Muscle of back (tissue), 13 donors: ENCODE measurements around the gene TGM4. TPM values are rescaled to one million over a fixed set of nuclear protein-coding genes. Genes with fewer than 3 reads are reported as not detected.
"Not testable (repeated sequence)": the region's sequence is repeated elsewhere in the genome, so short reads cannot be mapped to it uniquely, and the experiment has no call there.

Experiments
- DNase-seq, 3 donors: peaks; one replicate each; pipeline versions ENCODE4 v3.0.0 to v3.0.0-alpha.2; 2013
- long read RNA-seq, 9 donors: transcript quantifications; one replicate each; lab custom pipeline, GENCODE V29; 2026
- polyA plus RNA-seq, 10 donors: library from polyadenylated mRNA; unstranded; fragments of 120-200 nt; gene quantifications; one replicate each; pipeline ENCODE4 v1.2.1, GENCODE V29; 2013; ENCODE audit not compliant: insufficient read length in 10 of 10

Gene TGM4
- polyA plus RNA-seq: under 1 TPM in 2 of 10 donors, not detected in 8; 0.04 TPM
- long read RNA-seq, donor 1: 0 reads
- long read RNA-seq, donor 2: 0 reads
- long read RNA-seq, donor 3: 0 reads
- long read RNA-seq, donor 4: 0 reads
- long read RNA-seq, donor 5: 0 reads
- long read RNA-seq, donor 6: 0 reads
- long read RNA-seq, donor 7: 0 reads
- long read RNA-seq, donor 8: 0 reads
- long read RNA-seq, donor 9: 0 reads

GRCh38 chr3:44874308-44874707 lies at the start of gene TGM4:
TSS of gene TGM4 (plus strand) at chr3:44874608. CDS start at chr3:44874679, 71 bp downstream.
- DNase-seq: no peak

- peak in 1 of 3 donors; percentile 5 for DNase-seq
Observed at GRCh38 chr3:44825264-44825925, 49.0 kb upstream of the TGM4 start.

GRCh38 chr3:44827196-44827595 lies 47.2 kb upstream of the TGM4 start:
- no peak for DNase-seq

GRCh38 chr3:44831232-44831631 lies 43.2 kb upstream of the TGM4 start:
- no peak for DNase-seq

- no peak for DNase-seq
Observed at GRCh38 chr3:44832032-44832431, 42.4 kb upstream of the TGM4 start.

- no peak for DNase-seq
Observed at GRCh38 chr3:44832965-44833364, 41.4 kb upstream of the TGM4 start.

GRCh38 chr3:44833394-44833793 lies 41.0 kb upstream of the TGM4 start:
- no peak for DNase-seq

GRCh38 chr3:44835684-44836083 lies 38.7 kb upstream of the TGM4 start:
- DNase-seq: no peak

- no peak for DNase-seq
Observed at GRCh38 chr3:44842376-44842775, 32.0 kb upstream of the TGM4 start.

- DNase-seq: no peak
Observed at GRCh38 chr3:44845528-44846520, 28.6 kb upstream of the TGM4 start.

- DNase-seq: no peak
Observed at GRCh38 chr3:44848634-44849033, 25.8 kb upstream of the TGM4 start.

- not testable (repeated sequence) for DNase-seq
Observed at GRCh38 chr3:44856663-44857062, 17.7 kb upstream of the TGM4 start.

GRCh38 chr3:44860117-44860516 lies 14.3 kb upstream of the TGM4 start:
- no peak for DNase-seq

GRCh38 chr3:44861412-44862225 lies 12.8 kb upstream of the TGM4 start, which contains the start of gene TMEM42:
TSS of gene TMEM42 (plus strand) at chr3:44861912. CDS start at chr3:44861925, 13 bp downstream.
- DNase-seq: peak; percentile 89 to 97 (median 95)

- peak; percentile 13 to 73 (median 36) for DNase-seq
Observed at GRCh38 chr3:44862226-44862637, 12.2 kb upstream of the TGM4 start.

GRCh38 chr3:44865272-44866035 lies 9.0 kb upstream of the TGM4 start:
- DNase-seq: peak in 2 of 3 donors; percentile 4 to 20

GRCh38 chr3:44867421-44868111 lies 6.8 kb upstream of the TGM4 start:
- no peak for DNase-seq

GRCh38 chr3:44870375-44871061 lies 3.9 kb upstream of the TGM4 start:
- DNase-seq: no peak

GRCh38 chr3:44875596-44875995 lies 1.2 kb downstream of the TGM4 start:
- DNase-seq: no peak
